A549 (cell line): ENCODE data around the gene SEMA3A.

Source experiments
- CBX2 ChIP-seq: fragments of 200-600 bp; sonication (generic); IDR thresholded peaks from 2 replicates; pipeline ENCODE4 v1.6.1; 2016; ENCODE audit warnings: low read depth, mild to moderate bottlenecking, borderline replicate concordance
- CTCF ChIP-seq: fragments of >200 bp; sonication (Bioruptor Twin); formaldehyde crosslinking; IDR thresholded peaks from 3 replicates; pipeline ENCODE4 v1.5.1; 2016
- GATA3 ChIP-seq: IDR thresholded peaks from 2 replicates; pipeline ENCODE4 v1.6.1; 2012; ENCODE audit warnings: borderline replicate concordance
- KDM5A ChIP-seq: fragments of 200-600 bp; sonication (generic); IDR thresholded peaks from 2 replicates; pipeline ENCODE4 v1.6.1; 2016; ENCODE audit warnings: antibody characterized with exemption, mild to moderate bottlenecking
- RNF2 ChIP-seq: fragments of 200-600 bp; sonication (generic); IDR thresholded peaks from 2 replicates; pipeline ENCODE4 v1.6.1; 2016; ENCODE audit warnings: low read depth, mild to moderate bottlenecking, antibody characterized with exemption, moderate library complexity, borderline replicate concordance
- TP53 ChIP-seq: fragments of 250-450 bp; sonication (Bioruptor Pico); IDR thresholded peaks from 2 replicates; pipeline ENCODE4 v1.5.0; 2021; ENCODE audit warnings: mild to moderate bottlenecking, moderate library complexity
- ZC3H11A ChIP-seq: fragments of 450-650 bp; IDR thresholded peaks from 2 replicates; pipeline ENCODE4 v1.6.1; 2014; ENCODE audit warnings: antibody characterized with exemption, mild to moderate bottlenecking
- TF ChIP-seq, protein P1 (sequence below): fragments of 200-600 bp; sonication (generic); IDR thresholded peaks from 2 replicates; pipeline ENCODE4 v1.6.1; 2016; ENCODE audit warnings: antibody characterized with exemption, mild to moderate bottlenecking, moderate library complexity

DNA sequence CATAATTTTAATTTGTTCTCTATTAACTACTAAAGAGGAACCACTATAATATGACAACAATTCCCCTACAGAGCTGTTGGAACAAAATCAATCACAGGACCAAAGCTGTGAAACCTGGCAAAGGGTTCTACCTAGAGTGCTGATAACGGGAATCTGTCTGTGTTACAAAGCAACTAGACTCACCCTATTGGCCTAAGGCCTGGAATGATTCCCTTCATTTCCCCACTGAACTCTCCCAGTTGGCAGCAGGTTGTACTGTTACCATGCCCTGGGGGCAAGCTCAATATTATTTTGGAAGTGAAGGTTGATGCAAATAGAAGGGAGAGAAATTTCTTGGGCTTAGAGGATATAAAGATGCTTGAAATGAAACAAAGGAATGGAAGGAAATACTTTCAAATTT lies 81.8 kb downstream of the SEMA3A start:
- TF ChIP-seq RNF2 (no peak), ZC3H11A (no peak), CBX2 (no peak), TP53 (no peak), KDM5A (no peak), CTCF (no peak), GATA3 (no peak)
- TF ChIP-seq, protein P1, sequence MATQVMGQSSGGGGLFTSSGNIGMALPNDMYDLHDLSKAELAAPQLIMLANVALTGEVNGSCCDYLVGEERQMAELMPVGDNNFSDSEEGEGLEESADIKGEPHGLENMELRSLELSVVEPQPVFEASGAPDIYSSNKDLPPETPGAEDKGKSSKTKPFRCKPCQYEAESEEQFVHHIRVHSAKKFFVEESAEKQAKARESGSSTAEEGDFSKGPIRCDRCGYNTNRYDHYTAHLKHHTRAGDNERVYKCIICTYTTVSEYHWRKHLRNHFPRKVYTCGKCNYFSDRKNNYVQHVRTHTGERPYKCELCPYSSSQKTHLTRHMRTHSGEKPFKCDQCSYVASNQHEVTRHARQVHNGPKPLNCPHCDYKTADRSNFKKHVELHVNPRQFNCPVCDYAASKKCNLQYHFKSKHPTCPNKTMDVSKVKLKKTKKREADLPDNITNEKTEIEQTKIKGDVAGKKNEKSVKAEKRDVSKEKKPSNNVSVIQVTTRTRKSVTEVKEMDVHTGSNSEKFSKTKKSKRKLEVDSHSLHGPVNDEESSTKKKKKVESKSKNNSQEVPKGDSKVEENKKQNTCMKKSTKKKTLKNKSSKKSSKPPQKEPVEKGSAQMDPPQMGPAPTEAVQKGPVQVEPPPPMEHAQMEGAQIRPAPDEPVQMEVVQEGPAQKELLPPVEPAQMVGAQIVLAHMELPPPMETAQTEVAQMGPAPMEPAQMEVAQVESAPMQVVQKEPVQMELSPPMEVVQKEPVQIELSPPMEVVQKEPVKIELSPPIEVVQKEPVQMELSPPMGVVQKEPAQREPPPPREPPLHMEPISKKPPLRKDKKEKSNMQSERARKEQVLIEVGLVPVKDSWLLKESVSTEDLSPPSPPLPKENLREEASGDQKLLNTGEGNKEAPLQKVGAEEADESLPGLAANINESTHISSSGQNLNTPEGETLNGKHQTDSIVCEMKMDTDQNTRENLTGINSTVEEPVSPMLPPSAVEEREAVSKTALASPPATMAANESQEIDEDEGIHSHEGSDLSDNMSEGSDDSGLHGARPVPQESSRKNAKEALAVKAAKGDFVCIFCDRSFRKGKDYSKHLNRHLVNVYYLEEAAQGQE, result no peak
